ENCODE results near the gene TMEM165. TPM values are rescaled to one million over a fixed set of nuclear protein-coding genes. Genes with fewer than 3 reads are reported as not detected.

Gene TMEM165
- total and polyA plus RNA-seq, 9 of the 15 experiments (the other 6 are each of a cell fraction or from before 2014, with no cell fraction given): 21.3 to 145 (median 96.8) TPM

- TF ChIP-seq GTF2B (IDR thresholded peaks at IDR 0.05; ENCODE audit: extremely low read depth, insufficient read length): no peak
- peak; percentile 88 for TF ChIP-seq C11orf30 (IDR thresholded peaks at IDR 0.05; ENCODE audit: low read depth)
- TF ChIP-seq KDM1A (IDR thresholded peaks at IDR 0.05): peak; percentile 58 to 66; a peak in 3 of 4 replicates
- 0 out of 2 replicates have a peak, but pooled peaks have one; percentile 46 for TF ChIP-seq BACH1 (tag; IDR thresholded peaks at IDR 0.05)
- no peak for TF ChIP-seq ESRRA (IDR thresholded peaks at IDR 0.05; ENCODE audit: borderline replicate concordance, low read depth)
- TF ChIP-seq, protein P1, sequence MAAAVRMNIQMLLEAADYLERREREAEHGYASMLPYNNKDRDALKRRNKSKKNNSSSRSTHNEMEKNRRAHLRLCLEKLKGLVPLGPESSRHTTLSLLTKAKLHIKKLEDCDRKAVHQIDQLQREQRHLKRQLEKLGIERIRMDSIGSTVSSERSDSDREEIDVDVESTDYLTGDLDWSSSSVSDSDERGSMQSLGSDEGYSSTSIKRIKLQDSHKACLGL (CRISPR knock-in tag; IDR thresholded peaks at IDR 0.05; ENCODE audit: borderline replicate concordance, poor library complexity, severe bottlenecking): no peak
- no peak for TF ChIP-seq FOXM1 (IDR thresholded peaks at IDR 0.05; ENCODE audit: low read depth)
- TF ChIP-seq FOXM1 (CRISPR knock-in tag; IDR thresholded peaks at IDR 0.05; ENCODE audit: low read depth): no peak
- no peak for TF ChIP-seq ZNF766 (CRISPR knock-in tag; conservative IDR thresholded peaks at IDR 0.05)
- peak; percentile 93 for TF ChIP-seq ZNF316 (IDR thresholded peaks at IDR 0.05)
- TF ChIP-seq SAFB (IDR thresholded peaks at IDR 0.05; ENCODE audit: borderline replicate concordance, low read depth, low read length): no peak
- TF ChIP-seq, protein P2, sequence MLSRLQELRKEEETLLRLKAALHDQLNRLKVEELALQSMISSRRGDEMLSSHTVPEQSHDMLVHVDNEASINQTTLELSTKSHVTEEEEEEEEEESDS (CRISPR knock-in tag; IDR thresholded peaks at IDR 0.05): no peak
- TF ChIP-seq, protein P3, sequence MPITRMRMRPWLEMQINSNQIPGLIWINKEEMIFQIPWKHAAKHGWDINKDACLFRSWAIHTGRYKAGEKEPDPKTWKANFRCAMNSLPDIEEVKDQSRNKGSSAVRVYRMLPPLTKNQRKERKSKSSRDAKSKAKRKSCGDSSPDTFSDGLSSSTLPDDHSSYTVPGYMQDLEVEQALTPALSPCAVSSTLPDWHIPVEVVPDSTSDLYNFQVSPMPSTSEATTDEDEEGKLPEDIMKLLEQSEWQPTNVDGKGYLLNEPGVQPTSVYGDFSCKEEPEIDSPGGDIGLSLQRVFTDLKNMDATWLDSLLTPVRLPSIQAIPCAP (CRISPR knock-in tag; IDR thresholded peaks at IDR 0.05; ENCODE audit: borderline replicate concordance): no peak
- no peak for TF ChIP-seq ZNF778 (CRISPR knock-in tag; IDR thresholded peaks at IDR 0.05)
- no peak for TF ChIP-seq MEIS2 (IDR thresholded peaks at IDR 0.05; ENCODE audit: partially characterized antibody)
- TF ChIP-seq SPI1 (IDR thresholded peaks at IDR 0.05; ENCODE audit: borderline replicate concordance, low read depth, low read length): no peak
- TF ChIP-seq HES1 (IDR thresholded peaks at IDR 0.05; ENCODE audit: low read depth): no peak
- no peak for TF ChIP-seq RHOXF2B (CRISPR knock-in tag; conservative IDR thresholded peaks at IDR 0.05)
- TF ChIP-seq CEBPB (tag; IDR thresholded peaks at IDR 0.05): peak; percentile 70; the same call in 1 of the 2 replicates
- TF ChIP-seq ETV1 (tag; conservative IDR thresholded peaks at IDR 0.05; ENCODE audit: low read depth): 0 out of 2 replicates have a peak, but pooled peaks have one; percentile 9
- no peak for TF ChIP-seq PHF20 (IDR thresholded peaks at IDR 0.05; ENCODE audit: partially characterized antibody)
- TF ChIP-seq TEAD1 (CRISPR knock-in tag; IDR thresholded peaks at IDR 0.05): no peak
- no peak for TF ChIP-seq ZNF584 (CRISPR knock-in tag; IDR thresholded peaks at IDR 0.05; ENCODE audit: low read depth)
- TF ChIP-seq POLR3G (IDR thresholded peaks at IDR 0.05; ENCODE audit: extremely low read depth, insufficient read length, insufficient replicate concordance): no peak
- TF ChIP-seq NCOA4 (IDR thresholded peaks at IDR 0.05; ENCODE audit: partially characterized antibody): no peak
- no peak for TF ChIP-seq ZFX (CRISPR knock-in tag; IDR thresholded peaks at IDR 0.05)
- no peak for TF ChIP-seq THRAP3 (IDR thresholded peaks at IDR 0.05; ENCODE audit: borderline replicate concordance)
- peak; percentile 56 for TF ChIP-seq FOSL1 (tag; conservative IDR thresholded peaks at IDR 0.05)
- TF ChIP-seq ZFP36 (IDR thresholded peaks at IDR 0.05; ENCODE audit: low read depth, low read length, partially characterized antibody): no peak
These were observed 37.1 kb upstream of the TMEM165 start (continued) for GRCh38 chr4:55358668-55359067.
